Activated CD4-positive, alpha-beta T cell treated with anti-CD3 and anti-CD28 coated beads for 24 hours (primary cell): ENCODE measurements around the gene LAMB2.

ENCODE experiments used
- DNase-seq, 2 donors: peaks; one replicate each; pipeline ENCODE4 v3.0.0-alpha.2; 2020; ENCODE audit warnings: low read depth in 2 of 2

The LAMB2 gene

DNA sequence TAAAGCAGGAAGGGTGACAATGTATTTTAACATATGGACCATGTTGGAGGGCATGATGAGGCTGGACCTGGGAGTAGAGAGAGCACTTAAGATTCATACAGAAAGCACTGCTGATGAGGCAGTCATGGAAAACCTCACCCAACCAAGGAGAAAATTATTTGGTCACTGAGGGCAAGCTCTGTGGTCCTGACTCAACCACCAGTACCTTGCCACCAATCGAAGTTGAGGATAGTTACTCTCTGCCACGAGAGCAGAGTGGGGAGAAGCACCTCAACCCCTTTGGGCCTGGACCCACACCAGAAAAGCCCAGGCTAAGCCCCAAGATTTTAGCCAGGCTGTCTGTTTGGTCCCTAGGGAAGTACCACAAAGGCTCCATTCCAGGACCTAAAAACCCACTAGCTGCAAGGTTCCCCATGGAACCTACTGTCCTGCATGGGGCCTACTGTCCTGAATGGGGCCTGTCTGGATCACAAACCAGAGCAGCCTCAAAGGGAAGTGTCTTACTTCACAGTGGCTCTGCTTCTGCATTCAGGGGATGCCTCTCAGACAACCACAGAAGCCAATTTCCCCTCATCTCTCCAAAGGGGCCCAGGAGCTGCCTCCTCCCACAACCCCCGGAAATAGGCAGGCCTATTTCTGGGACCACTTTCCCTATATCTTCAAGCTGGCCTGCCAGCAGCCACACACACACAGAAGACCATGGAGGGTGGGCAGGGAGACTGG is 29.1 kb upstream of the LAMB2 start:
- DNase-seq: no peak

DNA sequence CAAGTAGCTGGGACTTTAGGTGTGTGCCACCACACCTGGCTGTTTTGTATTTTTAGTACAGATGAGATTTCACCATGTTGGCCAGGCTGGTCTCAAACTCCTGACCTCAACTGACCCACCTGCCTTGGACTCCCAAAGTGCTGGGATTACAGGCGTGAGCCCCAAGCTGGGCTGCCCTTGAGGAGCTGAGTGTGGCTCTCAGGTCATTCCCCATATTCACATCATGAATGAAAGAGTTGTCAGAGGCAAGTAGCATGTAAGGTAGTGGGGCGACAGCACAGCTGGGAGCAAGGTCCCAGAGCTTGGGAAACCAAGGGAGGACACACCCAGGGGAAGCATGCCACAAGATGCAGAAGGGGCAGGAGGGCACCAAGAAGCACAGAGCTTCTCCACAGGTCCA is 28.3 kb upstream of the LAMB2 start:
- no peak for DNase-seq

DNA sequence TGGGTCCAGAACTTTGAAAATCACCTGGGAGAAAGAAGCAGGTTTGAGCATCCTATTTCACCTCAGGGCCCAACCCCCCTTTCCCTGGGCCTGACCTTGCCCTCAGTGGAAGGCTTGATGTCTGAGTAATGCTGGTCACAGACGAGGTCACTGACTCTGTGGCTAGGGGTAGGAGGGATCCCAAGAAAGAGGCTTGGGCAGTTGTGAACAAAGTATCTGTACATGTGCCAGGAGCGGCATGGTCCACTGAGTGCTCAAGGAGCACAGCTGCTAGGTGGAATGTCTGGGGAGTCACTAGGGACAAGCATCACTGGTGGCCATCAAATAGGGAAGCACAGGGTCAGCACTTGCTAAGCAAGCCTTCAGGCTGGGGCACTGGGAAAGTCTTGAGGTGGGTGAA is 25.9 kb upstream of the LAMB2 start:
- no peak for DNase-seq

DNA sequence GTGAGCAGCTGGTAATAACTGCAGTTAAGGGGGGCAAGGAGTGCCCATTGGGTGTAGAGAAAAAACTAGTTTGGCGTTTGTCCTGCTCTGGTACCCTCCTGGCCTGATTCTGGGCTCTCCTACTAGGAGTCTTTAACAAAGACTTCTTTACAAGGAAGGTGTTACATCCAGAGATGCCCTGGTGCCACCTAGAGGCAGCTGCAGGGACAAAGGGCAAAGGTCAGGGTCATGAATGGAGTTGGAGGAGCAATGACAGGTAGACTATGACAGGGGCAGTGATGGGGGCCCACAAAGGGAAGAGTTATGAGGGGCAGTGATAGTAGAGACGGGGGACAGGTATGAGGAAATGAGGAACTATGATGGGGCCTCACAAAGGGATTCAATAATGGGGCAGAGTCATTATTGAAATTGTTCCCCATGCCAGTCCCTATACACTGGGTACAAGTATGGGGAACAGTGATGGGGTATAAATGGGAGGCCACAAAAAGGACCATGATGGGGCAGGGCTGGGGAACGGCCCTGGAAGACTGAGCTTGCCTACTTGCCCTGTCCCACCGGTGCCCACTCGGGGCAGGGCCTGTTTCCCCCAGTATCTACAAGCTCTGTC is 25.4 kb upstream of the LAMB2 start:
- DNase-seq: peak; percentile 26 to 38

DNA sequence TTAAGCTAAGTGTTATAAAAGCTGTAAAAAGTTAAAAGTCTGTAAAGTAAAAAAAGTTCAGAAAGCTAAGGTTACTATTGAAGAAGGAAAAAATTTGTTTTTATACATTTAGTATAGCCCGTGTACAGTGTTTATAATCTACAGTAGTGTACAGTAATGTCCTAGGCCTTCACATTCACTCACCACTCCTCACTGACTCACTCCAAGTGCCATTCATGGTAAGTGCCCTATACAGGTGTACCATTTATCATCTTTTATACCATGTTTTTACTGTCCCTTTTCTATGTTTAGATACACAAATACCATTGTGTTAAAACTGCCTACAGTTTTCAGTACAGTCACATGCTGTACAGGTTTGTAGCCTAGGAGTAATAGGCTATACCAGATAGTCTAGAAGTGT is 24.4 kb upstream of the LAMB2 start:
- no peak for DNase-seq

DNA sequence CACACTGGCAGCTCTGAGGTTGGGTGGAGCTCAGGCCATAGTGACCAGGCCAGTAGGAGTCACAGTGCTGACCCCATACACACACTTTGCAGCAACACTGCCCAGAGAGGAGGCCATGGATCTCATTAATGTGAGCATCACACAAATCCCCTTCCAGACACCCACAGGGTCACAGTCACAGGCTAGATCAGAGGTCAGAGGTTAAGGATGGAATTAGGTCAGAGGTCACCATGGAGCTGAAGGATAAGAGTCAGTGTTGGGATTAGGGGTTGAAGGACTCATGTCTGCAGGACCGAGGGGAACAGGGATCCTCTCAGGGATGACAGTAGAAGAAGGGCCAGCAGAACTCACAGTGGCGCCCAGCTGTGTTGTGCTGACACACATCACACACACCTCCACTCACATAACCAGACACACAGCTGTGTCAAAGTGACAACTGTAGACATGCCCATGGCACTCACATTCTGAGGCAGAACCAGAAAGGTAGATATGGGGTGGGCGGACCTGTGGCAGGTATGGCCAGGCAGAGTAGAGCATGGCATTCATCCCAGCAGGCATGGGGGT is 20.6 kb upstream of the LAMB2 start:
- DNase-seq: no peak

DNA sequence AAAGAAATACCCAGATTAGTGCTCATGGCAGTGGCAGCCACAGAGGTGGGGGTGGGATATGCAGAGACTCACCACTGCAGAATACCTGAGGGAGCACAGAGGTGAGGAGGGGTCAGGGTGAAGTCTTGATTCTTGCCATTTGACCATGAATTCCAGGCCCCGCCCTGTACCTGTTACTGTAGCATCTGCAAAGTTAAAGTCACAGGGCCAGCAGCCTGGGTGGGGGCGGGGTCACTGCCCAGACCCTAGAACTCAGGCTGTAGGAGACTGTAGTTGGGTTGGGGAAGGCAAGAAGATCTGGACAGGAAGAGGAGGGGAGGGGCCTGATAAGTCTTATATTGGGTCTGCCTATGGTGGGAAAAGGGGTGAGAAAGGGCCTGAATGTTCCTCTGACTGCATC is 18.8 kb upstream of the LAMB2 start:
- no peak for DNase-seq

DNA sequence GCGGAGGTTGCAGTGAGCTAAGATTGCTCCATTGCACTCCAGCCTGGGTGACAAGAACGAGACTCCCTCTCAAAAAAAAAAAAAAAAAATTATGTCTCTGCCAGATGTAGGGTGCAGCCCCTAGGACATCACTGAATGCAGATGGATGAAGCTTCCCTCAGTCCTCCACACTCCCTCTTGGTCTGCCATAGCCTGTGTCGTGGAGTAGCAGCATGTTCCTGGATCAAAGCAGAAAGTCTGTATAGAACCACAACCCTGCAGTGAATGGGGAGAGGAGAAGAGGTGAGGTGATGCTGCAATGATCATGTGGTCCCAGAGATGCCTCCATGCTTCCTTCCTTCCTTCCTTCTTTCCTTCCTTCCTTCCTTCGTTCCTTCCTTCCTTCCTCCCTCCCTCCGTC is 15.3 kb upstream of the LAMB2 start:
- no peak for DNase-seq

DNA sequence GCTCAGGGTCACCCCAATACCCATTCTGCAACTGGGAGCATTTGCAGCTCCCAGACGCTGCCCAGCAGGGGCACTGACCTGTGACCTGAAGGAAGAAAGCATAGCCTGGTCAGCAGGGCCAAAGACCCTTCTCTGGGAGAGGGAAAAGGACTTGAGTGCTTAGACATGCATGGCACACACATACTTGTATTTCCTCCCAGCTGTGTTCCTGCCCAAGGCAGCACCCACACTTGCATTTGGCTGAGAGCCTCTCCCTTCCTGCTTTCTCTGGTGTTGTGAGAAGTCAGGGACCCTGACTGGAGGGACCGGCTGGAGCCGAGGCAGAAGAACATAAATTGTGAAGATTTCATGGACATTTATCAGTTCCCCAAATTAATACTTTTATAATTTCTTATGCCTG is 7.2 kb upstream of the LAMB2 start:
- DNase-seq: no peak

DNA sequence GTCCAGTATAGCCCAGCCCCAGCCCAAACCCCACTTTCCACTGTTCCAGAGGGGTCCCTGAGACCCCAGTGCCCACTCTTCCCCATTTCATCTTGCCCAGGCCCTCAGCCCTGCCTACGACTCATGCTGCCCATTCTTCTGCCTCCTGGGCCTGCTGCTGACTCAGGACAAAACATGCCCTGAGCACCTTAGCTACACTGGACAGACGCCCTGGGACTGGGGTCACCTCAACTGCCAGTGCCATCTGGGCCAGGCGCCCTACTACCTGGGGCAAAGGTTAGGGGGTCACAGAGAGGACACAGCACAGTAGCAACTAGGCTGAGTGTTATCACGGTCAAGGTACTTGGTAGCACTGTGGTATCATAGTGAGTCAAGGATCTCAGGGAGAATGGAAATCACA is 2.6 kb upstream of the LAMB2 start:
- DNase-seq: no peak

DNA sequence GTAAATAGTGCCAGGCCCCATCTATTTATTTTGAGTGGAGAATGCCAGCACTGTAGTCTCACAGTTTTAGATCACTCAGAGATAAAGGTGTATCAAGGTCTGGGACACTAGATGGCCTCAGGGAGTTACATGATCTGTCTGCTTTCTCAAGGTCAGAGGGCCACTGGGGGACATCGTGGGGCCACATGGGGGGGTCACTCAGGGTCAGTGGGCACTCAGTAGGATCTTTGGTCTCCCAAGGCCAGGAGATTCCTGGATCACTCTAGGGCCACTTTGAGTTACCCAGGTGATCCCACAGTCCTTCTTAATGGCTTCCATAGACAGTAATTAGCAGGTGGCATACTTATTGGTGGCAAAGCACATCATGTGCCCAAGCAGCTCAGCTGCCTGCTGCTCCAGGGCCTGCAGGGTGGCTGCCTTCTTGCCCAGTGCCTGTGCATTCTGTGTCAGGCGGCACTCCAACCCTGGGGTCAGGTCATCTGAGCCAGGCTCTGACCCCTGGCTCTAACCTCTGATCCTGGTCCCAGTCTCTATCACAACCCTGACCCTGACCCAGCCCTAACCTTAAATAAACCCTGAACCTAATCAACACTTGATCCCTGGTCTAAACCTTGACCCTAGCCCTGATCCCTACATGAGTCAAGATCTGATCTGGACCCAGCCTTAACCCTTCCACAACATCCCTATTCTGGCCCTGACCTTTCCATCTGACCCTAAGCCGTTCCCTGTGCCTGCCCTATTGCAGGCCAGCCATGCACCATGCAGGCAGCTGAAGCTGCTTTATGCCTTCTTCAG is 1.8 kb upstream of the LAMB2 start:
- no peak for DNase-seq

DNA sequence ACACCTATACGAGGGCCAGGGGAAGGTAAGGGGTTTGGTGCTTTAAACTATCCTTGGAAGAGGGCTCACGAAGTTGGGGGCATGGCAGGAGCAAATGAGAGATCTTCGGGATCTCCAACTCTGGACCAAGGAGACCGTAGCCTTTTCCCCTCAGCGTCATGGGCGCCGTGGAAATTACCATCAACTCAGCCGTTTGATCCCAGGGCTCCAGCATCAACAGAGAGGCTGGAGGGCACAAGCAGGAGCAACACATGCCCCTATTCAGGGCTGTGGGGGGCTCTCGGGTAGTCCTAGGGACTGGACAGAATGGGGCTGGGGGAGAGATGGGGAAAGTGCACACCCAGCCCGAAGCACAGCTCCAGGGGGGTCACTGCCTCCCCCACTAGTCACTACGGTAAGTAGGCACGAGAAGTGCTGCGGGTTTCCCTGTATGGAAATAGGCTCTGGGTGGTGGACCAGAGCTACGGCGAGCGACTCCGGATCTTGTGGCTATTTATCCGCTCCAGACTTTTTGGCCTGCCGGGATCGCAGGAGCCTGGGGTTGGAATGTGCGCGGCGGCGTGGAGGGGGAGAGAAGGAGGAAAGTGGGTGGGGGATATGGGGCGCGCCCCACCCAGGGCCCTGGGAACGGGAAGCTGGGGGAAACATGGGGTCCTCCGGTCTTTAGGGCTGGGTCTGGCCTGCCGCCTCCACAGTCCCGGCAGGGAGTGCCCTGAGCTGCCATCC is 539 bp upstream of the LAMB2 start:
- no peak for DNase-seq

DNA sequence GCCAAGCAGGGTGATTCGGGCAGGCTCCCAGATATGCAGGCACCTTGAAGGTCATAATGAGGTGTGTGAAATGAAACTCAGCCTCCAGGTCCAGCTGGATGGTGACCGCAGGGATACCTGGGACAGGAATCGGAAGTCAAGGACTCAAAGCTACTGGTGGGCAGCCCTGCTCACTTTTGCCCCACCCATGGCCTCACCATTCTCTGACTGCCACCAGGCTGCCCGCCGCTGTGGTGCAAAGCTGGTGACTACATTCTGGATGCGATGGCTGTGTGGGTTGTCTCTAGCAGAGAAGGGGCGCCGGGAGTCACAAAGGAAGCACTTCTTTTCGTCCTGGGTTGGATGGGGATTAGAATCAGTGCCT is 795 bp downstream of the LAMB2 start:
- DNase-seq: no peak

DNA sequence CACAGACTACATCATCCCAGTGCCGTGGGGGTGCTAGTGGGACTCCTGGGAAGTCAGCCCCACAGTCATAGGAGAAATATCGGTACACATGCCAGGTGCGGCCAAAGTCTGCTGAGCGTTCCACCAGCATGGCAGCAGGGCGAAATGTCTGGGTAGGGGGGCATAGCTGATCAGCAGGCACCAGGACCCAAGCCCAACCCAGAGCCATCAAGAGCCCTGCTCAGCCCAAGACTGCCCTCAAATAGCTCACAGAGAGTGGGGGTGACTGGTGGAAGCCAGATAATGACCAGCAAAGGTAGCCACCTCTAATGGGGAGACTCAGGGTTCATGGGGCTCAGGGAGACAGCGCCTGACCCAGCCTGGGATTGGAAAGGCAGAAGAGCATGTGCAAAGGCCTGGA is 1.3 kb downstream of the LAMB2 start:
- no peak for DNase-seq

DNA sequence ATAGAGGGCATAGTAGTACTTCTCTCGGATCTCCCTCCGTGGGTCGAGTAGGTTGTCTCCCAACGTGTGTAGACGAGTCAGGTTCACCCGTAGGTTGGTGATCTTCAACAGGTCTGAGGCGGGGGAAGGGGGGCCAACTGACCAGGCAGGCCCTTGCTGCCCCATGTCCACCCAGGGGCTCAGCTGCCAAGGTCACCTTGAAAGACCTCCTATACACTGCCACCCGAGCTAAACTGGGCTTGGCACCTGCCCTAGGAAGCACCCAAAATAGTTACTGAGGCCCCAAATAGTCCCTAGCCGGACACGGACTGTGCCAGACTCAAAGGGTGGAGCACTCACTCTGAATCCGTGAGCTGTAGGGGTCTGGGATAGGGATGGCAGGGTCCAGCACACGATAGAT is 1.8 kb downstream of the LAMB2 start:
- DNase-seq: no peak

DNA sequence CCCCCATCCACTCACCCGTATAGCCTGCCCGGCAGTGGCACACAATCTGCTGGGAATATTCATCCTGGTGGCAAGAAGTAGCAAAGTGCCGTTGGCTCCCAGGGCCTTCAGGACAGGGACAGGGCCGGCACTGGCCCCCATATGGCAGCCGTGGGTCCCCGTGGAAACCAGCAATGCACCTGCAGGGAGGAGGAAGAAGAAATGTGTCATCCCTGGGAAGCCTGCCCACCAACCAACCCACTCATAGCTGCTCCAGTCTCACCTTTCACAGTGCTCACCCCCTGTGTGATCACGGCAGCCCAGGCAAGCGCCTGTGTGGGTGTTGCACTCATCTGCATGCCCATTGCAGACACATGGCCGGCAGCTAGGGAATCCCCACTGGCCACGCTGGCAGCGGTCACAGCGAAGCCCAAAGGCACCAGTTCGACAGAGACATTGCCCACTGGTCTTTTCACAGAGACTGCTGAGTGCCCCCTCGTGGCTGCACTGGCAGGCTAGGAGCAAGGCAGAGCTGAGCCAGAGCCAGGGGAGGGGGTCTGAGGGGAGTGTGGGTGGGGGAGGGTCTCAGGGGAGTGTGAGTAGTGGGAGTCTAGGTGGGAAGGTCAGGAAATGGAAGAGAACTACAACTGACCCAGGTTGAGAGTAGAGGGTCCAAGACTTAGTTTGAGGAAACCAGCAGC is 7.7 kb downstream of the LAMB2 start:
- DNase-seq: no peak

DNA sequence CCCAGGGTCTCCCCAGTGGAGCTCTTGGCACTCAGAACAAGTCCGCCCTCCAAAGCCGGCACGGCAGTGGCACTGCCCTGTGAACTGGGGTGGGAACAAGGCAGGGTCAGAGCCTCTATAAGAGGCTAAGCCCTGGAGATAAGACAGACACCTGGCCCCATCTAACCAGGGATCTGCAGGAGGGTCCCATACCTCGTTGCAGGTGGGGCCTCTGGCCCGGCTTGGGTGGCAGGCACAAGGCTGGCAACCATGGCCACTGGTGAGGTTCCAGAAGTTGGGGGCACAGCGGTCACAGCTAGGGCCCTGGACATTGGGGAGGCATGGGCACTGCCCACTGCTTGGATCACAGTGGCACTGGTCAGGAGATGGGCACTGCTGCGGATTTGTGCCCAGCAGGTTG is 8.6 kb downstream of the LAMB2 start:
- no peak for DNase-seq

DNA sequence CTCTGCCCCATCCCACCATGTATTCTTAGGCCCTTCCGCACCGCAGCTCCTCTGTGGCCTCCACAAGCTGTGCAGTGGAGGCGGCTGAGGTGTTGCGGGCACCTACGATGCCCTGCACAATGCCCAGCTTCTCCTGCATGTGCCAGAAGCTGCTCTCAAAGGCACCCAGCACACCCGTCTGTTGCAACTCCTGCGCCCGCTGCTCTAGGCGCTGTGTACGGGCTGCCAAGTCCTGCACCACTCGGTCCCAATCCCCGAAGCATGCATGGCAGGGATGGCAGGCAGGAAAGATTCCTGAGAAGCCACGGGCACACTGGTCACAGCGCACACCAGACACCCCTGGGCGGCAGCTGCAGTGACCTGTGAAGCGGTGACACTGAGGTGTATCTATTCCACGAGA is 9.2 kb downstream of the LAMB2 start:
- no peak for DNase-seq

DNA sequence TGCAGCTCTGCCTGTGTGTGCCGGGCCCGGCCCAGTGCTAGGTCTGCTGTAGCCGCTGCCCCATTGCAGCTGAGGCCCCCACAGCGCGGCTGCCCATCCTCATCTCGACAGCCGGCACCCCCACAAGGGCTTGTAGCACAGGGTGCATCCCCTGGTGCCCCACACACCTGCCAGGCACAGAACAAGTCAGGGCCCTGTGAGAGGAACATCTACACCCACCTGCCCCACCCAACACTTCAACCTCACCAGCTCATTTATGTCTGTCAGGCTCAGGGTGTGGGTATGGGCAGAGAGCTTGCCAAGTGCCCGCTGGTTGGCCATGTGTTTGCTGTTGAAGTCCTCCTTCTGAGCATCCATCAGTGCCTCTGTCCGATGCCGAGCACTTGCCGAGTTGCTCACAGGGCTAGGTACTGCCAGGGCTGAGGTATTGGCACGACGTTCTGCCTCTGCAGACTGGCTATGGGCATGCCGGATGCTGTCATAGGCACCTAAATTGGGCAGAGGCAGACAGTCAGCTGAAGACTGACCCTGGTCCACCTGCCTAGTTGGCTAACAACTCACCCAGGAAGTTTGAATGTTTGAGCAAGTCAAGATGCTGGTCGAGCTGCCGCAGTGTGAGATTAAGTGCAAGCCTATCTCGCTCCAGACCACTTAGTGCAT is 9.8 kb downstream of the LAMB2 start:
- no peak for DNase-seq

DNA sequence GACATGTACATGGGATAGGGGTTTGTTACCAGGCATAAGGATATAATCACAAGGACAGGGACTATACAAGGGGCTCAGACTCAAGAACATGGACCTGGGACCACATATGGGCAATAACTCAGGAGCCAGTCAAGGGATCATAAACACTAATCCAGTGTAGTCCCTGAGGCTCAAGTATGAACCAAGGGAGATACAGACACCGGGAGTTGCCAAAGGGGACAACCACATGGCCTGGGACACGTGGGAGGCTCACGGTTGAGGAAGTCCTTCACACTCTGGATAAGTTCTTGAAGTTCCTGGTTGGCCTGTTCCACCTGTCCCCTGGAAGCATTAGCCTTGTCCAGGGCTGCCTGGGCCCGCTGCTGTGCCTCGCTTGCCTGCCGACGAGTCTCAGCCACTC is 10.4 kb downstream of the LAMB2 start:
- DNase-seq: no peak

DNA sequence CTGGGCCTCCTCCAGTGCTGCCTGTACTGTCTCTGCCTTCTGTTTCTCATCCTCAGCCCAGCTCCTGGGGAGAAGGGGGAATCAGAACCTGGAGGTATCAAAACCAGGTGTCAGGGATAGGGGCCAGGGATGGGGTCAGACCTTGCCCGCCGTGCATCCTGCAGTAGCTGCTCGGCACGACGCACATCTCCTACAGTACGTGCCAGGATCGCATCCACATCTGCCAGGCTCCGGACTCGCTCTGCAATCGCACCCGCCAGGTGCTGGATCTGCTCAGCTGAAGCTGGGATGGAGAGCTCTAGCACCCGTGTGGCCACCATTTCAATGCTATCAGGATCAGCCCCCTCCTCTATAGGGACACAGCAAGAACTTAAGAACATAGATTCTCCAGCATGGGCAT is 10.8 kb downstream of the LAMB2 start:
- no peak for DNase-seq
